B cell (primary cell): ENCODE measurements around the gene ZFPL1. TPM values are rescaled to one million over a fixed set of nuclear protein-coding genes. Genes with fewer than 3 reads are reported as not detected.

Experiments
- ATAC-seq: fragments of 200-7000 bp; cut with Tn5 transposase; one replicate; pipeline ENCODE4 v1.10.0; 2021; ENCODE audit warnings: low read depth, mild to moderate bottlenecking, moderate number of reproducible peaks, moderate library complexity
- CTCF ChIA-PET: fragments of 350-600 bp; sonication (Branson Sonifier 250); formaldehyde crosslinking; loops from one replicate; lab custom pipeline; 2021; ENCODE audit warnings: antibody characterized with exemption, inconsistent platforms; lab: Charles Lee
- POLR2A ChIA-PET: fragments of 350-600 bp; sonication (Branson Sonifier 250); formaldehyde crosslinking; loops from one replicate; lab custom pipeline; 2021; ENCODE audit warnings: antibody characterized with exemption; lab: Charles Lee
- DNase-seq: peaks from one replicate; pipeline ENCODE4 v3.0.0; 2013
- H2AFZ ChIP-seq: 2 replicates; pipeline ENCODE4 v1.6.1; 2012; ENCODE audit warnings: mild to moderate bottlenecking, low read depth, low read length; ENCODE audit not compliant: insufficient read depth, poor library complexity, severe bottlenecking
- H3K27ac ChIP-seq, 2 donors: 1 replicate in 1 of 2; 2 replicates in 1 of 2; pipeline ENCODE4 v1.5.1; 2012 to 2013; ENCODE audit warnings: low read length in 2 of 2, mild to moderate bottlenecking in 2 of 2, moderate library complexity in 1 of 2
- H3K27me3 ChIP-seq, 4 experiments: fragments of 200-600 bp in 1 of 4; sonication (generic) in 1 of 4; replicated peaks in 1 of 4; 1 replicate in 2 of 4; 2 replicates in 2 of 4; pipeline versions ENCODE4 v1.6.1 to v1.7.0; 2013 to 2016; ENCODE audit warnings: low read length in 3 of 4, mild to moderate bottlenecking in 2 of 4, mixed read lengths in 1 of 4, moderate library complexity in 1 of 4; ENCODE audit not compliant: insufficient read depth in 4 of 4, control insufficient read depth in 3 of 4; ENCODE audit errors: control extremely low read depth in 1 of 4
- H3K36me3 ChIP-seq, 2 experiments: replicated peaks in 1 of 2; 1 replicate in 1 of 2; 2 replicates in 1 of 2; pipeline versions ENCODE4 v1.6.1 to v1.7.1; 2013; ENCODE audit warnings: low read length in 1 of 2; ENCODE audit not compliant: insufficient read depth in 2 of 2, control insufficient read depth in 1 of 2; ENCODE audit errors: control extremely low read depth in 1 of 2, extremely low read depth in 1 of 2
- H3K4me1 ChIP-seq, 2 donors: fragments of 200-600 bp in 1 of 2; sonication (generic) in 1 of 2; 1 replicate in 1 of 2; 2 replicates in 1 of 2; pipeline versions ENCODE4 v1.5.1 to v1.6.1; 2013 to 2017; ENCODE audit warnings: low read length in 2 of 2; ENCODE audit not compliant: control insufficient read depth in 2 of 2, insufficient read depth in 2 of 2
- H3K4me2 ChIP-seq: replicated peaks from 2 replicates; pipeline ENCODE3; 2012; ENCODE audit warnings: mild to moderate bottlenecking, low read depth, low read length; ENCODE audit not compliant: poor library complexity, severe bottlenecking
- H3K4me3 ChIP-seq, 5 experiments: fragments of 200-600 bp in 1 of 5; sonication (generic) in 1 of 5; 1 replicate in 3 of 5; 2 replicates in 2 of 5; pipeline versions ENCODE4 v1.5.1 to v1.7.0; 2011 to 2016; ENCODE audit warnings: low read length in 4 of 5, mild to moderate bottlenecking in 4 of 5, low read depth in 2 of 5, control low read depth in 1 of 5, moderate library complexity in 1 of 5; ENCODE audit not compliant: insufficient read depth in 1 of 5; ENCODE audit errors: control extremely low read depth in 1 of 5, extremely low read depth in 1 of 5
- H3K79me2 ChIP-seq: fragments of 200-600 bp; sonication (generic); one replicate; pipeline ENCODE4 v1.6.0; 2016; ENCODE audit warnings: low read length; ENCODE audit not compliant: control insufficient read depth, insufficient read depth
- H3K9ac ChIP-seq: fragments of 200-600 bp; sonication (generic); 2 replicates; pipeline ENCODE4 v1.6.1; 2017; ENCODE audit warnings: mild to moderate bottlenecking, low read length, moderate library complexity
- H3K9me3 ChIP-seq, 3 donors: one replicate each; pipeline versions ENCODE4 v1.6.1 to v1.7.1; 2013; ENCODE audit warnings: low read length in 2 of 3; ENCODE audit not compliant: control insufficient read depth in 2 of 3, insufficient read depth in 1 of 3; ENCODE audit errors: control extremely low read depth in 1 of 3
- H4K20me1 ChIP-seq: 2 replicates; pipeline ENCODE4 v1.6.0; 2012; ENCODE audit warnings: mild to moderate bottlenecking, low read length; ENCODE audit not compliant: insufficient read depth, control insufficient read depth, poor library complexity, severe bottlenecking
- H3K27ac Mint-ChIP-seq: one replicate; pipeline ENCODE4 v1.8.0; 2021; ENCODE audit warnings: mixed read lengths
- H3K27me3 Mint-ChIP-seq: one replicate; pipeline ENCODE4 v1.8.0; 2021; ENCODE audit warnings: mixed read lengths
- H3K4me1 Mint-ChIP-seq: one replicate; pipeline ENCODE4 v1.8.0; 2021; ENCODE audit warnings: mixed read lengths
- H3K4me3 Mint-ChIP-seq: one replicate; pipeline ENCODE4 v1.8.0; 2021; ENCODE audit warnings: mixed read lengths
- H3K9me3 Mint-ChIP-seq: one replicate; pipeline ENCODE4 v1.8.0; 2022; ENCODE audit warnings: mixed read lengths; ENCODE audit not compliant: insufficient read depth
- EZH2 ChIP-seq: IDR thresholded peaks from 2 replicates; pipeline ENCODE4 v1.6.1; 2012; ENCODE audit warnings: borderline replicate concordance, low read depth, mild to moderate bottlenecking, moderate library complexity, low read length; ENCODE audit not compliant: insufficient read depth, poor library complexity, severe bottlenecking
- WGBS: methylation state at CpG from one replicate; pipeline ENCODE4 v1.1.5; 2013; ENCODE audit warnings: missing lambda C conversion rate; ENCODE audit not compliant: insufficient coverage; 5-methylcytosine and 5-hydroxymethylcytosine counted together
- intact Hi-C: fragments of 100-400 bp; cut with micrococcal nuclease; formaldehyde crosslinking; loops from one replicate; pipeline ENCODE4 v1.10.0; 2022
- polyA plus RNA-seq: library from polyadenylated mRNA; depleted of rRNA; stranded (reverse); fragments of >200 nt; gene quantifications from 2 replicates; pipeline ENCODE4 v1.2.3, GENCODE V29; 2012
- total RNA-seq, 2 donors: library from RNA; stranded (reverse); fragments of 120-200 nt in 1 of 2; gene quantifications; 1 replicate in 1 of 2; 2 replicates in 1 of 2; pipeline versions ENCODE4 v1.2.3 to v1.2.4, GENCODE V29; 2013 to 2022
- TF ChIP-seq, protein P1 (sequence below): fragments of 200-600 bp; IDR thresholded peaks from one replicate; pipeline ENCODE4 v1.8.0; 2022; ENCODE audit warnings: antibody characterized with exemption, mild to moderate bottlenecking

The ZFPL1 gene
- total and polyA plus RNA-seq, 2 donors (not counting 1 experiment from before 2014, with no cell fraction given): 57.3 to 79.2 TPM

DNA sequence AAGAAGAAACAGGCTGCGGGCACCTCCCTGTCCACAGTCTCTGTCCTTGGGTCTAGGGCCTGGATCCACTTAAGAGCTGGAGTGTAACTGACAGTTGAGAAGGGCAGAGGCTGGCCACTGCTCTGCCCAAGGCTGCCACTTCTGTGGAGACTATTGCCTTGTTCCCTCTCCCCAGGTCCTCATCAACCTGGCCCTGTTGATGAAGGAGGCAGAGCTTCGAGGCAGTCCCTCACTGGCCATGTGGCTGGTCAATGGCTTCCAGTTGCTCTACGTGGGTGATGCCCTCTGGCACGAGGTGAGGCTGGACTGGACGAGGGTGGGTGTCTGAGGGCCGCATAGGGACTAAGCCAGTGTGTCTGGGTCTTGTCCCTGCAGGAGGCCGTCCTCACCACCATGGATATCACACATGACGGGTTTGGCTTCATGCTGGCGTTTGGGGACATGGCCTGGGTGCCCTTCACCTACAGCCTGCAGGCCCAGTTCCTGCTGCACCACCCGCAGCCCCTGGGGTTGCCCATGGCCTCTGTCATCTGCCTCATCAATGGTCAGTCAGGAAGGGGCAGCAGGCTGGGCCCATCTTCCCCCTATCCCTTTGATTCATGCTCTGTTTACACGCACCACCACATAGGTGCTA, 30.6 kb downstream of the ZFPL1 start:
- ChIA-PET POLR2A (interaction anchor here (0.6 to 1.5 kb wide), 2 partner anchors 8 to 67 kb away, joined by 3 to 7 read pairs; partner anchors contain the start of gene CAPN1), CTCF (interaction anchor here (4.6 to 7.7 kb wide), 3 partner anchors 12 to 66 kb away, joined by 20 to 118 read pairs (median 96); partner anchors contain the start of genes CAPN1 and VPS51)
- peak overlapping the region; percentile 32 for H3K27ac Mint-ChIP-seq
- intact Hi-C loops: loop anchor here (5.0 to 10.0 kb wide), 5 partner anchors 148 to 500 kb away; partner anchors contain the start of genes ATG2A, MAP3K11, PCNX3 and POLA2
- no peaks in the 10 kb centered on the region for H3K9me3 Mint-ChIP-seq
- peaks cover 56% of the 10 kb centered on the region for H3K79me2 ChIP-seq
- H4K20me1 ChIP-seq: peaks cover 46% of the 10 kb centered on the region
- WGBS: 99% methylated on average over 11 of the region's 11 CpGs
- no peaks in the 10 kb centered on the region for H3K27me3 Mint-ChIP-seq
- H3K4me2 ChIP-seq: no peak overlapping the region
- H3K4me1 Mint-ChIP-seq: peaks cover 68% of the 10 kb centered on the region
- H3K9ac ChIP-seq: no peak overlapping the region
- no peak overlapping the region for H3K27ac ChIP-seq
- DNase-seq: no peak
- no peak for ATAC-seq
- no peaks in the 10 kb centered on the region for H3K9me3 ChIP-seq
- H3K27me3 ChIP-seq: no peaks in the 10 kb centered on the region
- peak overlapping the region; percentile 89 for H3K4me3 Mint-ChIP-seq
- peaks cover 0 to 29% of the 10 kb centered on the region in 2 experiments for H3K36me3 ChIP-seq
- H3K4me1 ChIP-seq: peaks cover 32 to 66% of the 10 kb centered on the region in 2 donors
- H3K4me3 ChIP-seq: no peak overlapping the region
- H2AFZ ChIP-seq: no peak overlapping the region
- no peak for TF ChIP-seq EZH2
- TF ChIP-seq, protein P1, sequence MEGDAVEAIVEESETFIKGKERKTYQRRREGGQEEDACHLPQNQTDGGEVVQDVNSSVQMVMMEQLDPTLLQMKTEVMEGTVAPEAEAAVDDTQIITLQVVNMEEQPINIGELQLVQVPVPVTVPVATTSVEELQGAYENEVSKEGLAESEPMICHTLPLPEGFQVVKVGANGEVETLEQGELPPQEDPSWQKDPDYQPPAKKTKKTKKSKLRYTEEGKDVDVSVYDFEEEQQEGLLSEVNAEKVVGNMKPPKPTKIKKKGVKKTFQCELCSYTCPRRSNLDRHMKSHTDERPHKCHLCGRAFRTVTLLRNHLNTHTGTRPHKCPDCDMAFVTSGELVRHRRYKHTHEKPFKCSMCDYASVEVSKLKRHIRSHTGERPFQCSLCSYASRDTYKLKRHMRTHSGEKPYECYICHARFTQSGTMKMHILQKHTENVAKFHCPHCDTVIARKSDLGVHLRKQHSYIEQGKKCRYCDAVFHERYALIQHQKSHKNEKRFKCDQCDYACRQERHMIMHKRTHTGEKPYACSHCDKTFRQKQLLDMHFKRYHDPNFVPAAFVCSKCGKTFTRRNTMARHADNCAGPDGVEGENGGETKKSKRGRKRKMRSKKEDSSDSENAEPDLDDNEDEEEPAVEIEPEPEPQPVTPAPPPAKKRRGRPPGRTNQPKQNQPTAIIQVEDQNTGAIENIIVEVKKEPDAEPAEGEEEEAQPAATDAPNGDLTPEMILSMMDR: no peak
